NOMO-1 treated with DMSO at 0.1 percent for 48 hours (cell line): Measurements from ENCODE around the gene TMTC1.

Experiments
- DNase-seq: peaks from one replicate; lab custom pipeline; 2025; ENCODE audit not compliant: unreplicated experiment; lab: John Stamatoyannopoulos, UW

The TMTC1 gene

GRCh38 chr12:29741342-29742241 lies 42.1 kb downstream of the TMTC1 start:
- no peak for DNase-seq

GRCh38 chr12:29739279-29739991 lies 44.3 kb downstream of the TMTC1 start:
- DNase-seq, result no peak

GRCh38 chr12:29738365-29738764 lies 45.4 kb downstream of the TMTC1 start:
- no peak for DNase-seq

GRCh38 chr12:29737644-29738043 lies 46.1 kb downstream of the TMTC1 start:
- no peak for DNase-seq

- no peak for DNase-seq
Measured at GRCh38 chr12:29735604-29736003, 48.1 kb downstream of the TMTC1 start.

GRCh38 chr12:29734734-29735133 lies 49.0 kb downstream of the TMTC1 start:
- no peak for DNase-seq

GRCh38 chr12:29734305-29734704 lies 49.4 kb downstream of the TMTC1 start:
- DNase-seq, result no peak

- DNase-seq, result no peak
Measured at GRCh38 chr12:29733501-29733900, 50.2 kb downstream of the TMTC1 start.

- DNase-seq, result peak; percentile 19
Measured at GRCh38 chr12:29733060-29733459, 50.7 kb downstream of the TMTC1 start.

GRCh38 chr12:29732593-29732992 lies 51.1 kb downstream of the TMTC1 start:
- DNase-seq, result no peak

GRCh38 chr12:29732191-29732590 lies 51.6 kb downstream of the TMTC1 start:
- no peak for DNase-seq

- DNase-seq, result no peak
Measured at GRCh38 chr12:29731591-29731990, 52.2 kb downstream of the TMTC1 start.

GRCh38 chr12:29730481-29730880 lies 53.3 kb downstream of the TMTC1 start:
- no peak for DNase-seq

- no peak for DNase-seq
Measured at GRCh38 chr12:29728030-29728429, 55.7 kb downstream of the TMTC1 start.

- no peak for DNase-seq
Measured at GRCh38 chr12:29726741-29727348, 56.9 kb downstream of the TMTC1 start.

- no peak for DNase-seq
Measured at GRCh38 chr12:29726321-29726692, 57.4 kb downstream of the TMTC1 start.

- DNase-seq, result no peak
Measured at GRCh38 chr12:29725587-29726320, 58.0 kb downstream of the TMTC1 start.

GRCh38 chr12:29722164-29722563 lies 61.6 kb downstream of the TMTC1 start:
- DNase-seq, result no peak

- DNase-seq, result no peak
Measured at GRCh38 chr12:29719381-29719780, 64.4 kb downstream of the TMTC1 start.

- no peak for DNase-seq
Measured at GRCh38 chr12:29717540-29718100, 66.1 kb downstream of the TMTC1 start.

GRCh38 chr12:29714966-29715365 lies 68.8 kb downstream of the TMTC1 start:
- DNase-seq, result no peak
